HG03521 (cell line): ENCODE data around the gene CFAP74.

ENCODE experiments used
- ATAC-seq: cut with Tn5 transposase; IDR thresholded peaks from one replicate; pipeline ENCODE4 v1.9.1; 2021; ENCODE audit warnings: mild to moderate bottlenecking, moderate library complexity; ENCODE audit not compliant: unreplicated experiment

CFAP74 gene

GRCh38 chr1:1972976-1973715 lies 30.4 kb downstream of the CFAP74 start:
- ATAC-seq: no peak

GRCh38 chr1:1971688-1972087 lies 31.9 kb downstream of the CFAP74 start:
- no peak for ATAC-seq

GRCh38 chr1:1971017-1971416 lies 32.6 kb downstream of the CFAP74 start:
- no peak for ATAC-seq

GRCh38 chr1:1969953-1970716 lies 33.5 kb downstream of the CFAP74 start:
- no peak for ATAC-seq

GRCh38 chr1:1969505-1969900 lies 34.1 kb downstream of the CFAP74 start:
- no peak for ATAC-seq

- ATAC-seq: no peak
These were observed 34.6 kb downstream of the CFAP74 start for GRCh38 chr1:1968767-1969504.

- ATAC-seq: no peak
These were observed 35.7 kb downstream of the CFAP74 start for GRCh38 chr1:1967879-1968278.

GRCh38 chr1:1967151-1967550 lies 36.4 kb downstream of the CFAP74 start:
- no peak for ATAC-seq

- ATAC-seq: no peak
These were observed 37.4 kb downstream of the CFAP74 start for GRCh38 chr1:1966071-1966740.

- no peak for ATAC-seq
These were observed 38.0 kb downstream of the CFAP74 start for GRCh38 chr1:1965546-1965945.

GRCh38 chr1:1964811-1965210 lies 38.8 kb downstream of the CFAP74 start:
- ATAC-seq: no peak

- ATAC-seq: no peak
These were observed 40.0 kb downstream of the CFAP74 start for GRCh38 chr1:1963570-1963969.

GRCh38 chr1:1962752-1963151 lies 40.8 kb downstream of the CFAP74 start:
- no peak for ATAC-seq

- no peak for ATAC-seq
These were observed 42.9 kb downstream of the CFAP74 start for GRCh38 chr1:1960480-1961196.

GRCh38 chr1:1959840-1960479 lies 43.6 kb downstream of the CFAP74 start:
- ATAC-seq: no peak

GRCh38 chr1:1959459-1959839 lies 44.1 kb downstream of the CFAP74 start:
- ATAC-seq: no peak

GRCh38 chr1:1958071-1958541 lies 45.5 kb downstream of the CFAP74 start:
- ATAC-seq: no peak

- ATAC-seq: no peak
These were observed 46.0 kb downstream of the CFAP74 start for GRCh38 chr1:1957533-1957961.

GRCh38 chr1:1956586-1957532 lies 46.7 kb downstream of the CFAP74 start:
- no peak for ATAC-seq
